ENCODE data around the gene BCAS3. TPM values are rescaled to one million over a fixed set of nuclear protein-coding genes. Genes with fewer than 3 reads are reported as not detected.

The BCAS3 gene
- 3.5 TPM for polyA plus RNA-seq (2012; ENCODE audit: low read depth, missing spikeins)

DNA sequence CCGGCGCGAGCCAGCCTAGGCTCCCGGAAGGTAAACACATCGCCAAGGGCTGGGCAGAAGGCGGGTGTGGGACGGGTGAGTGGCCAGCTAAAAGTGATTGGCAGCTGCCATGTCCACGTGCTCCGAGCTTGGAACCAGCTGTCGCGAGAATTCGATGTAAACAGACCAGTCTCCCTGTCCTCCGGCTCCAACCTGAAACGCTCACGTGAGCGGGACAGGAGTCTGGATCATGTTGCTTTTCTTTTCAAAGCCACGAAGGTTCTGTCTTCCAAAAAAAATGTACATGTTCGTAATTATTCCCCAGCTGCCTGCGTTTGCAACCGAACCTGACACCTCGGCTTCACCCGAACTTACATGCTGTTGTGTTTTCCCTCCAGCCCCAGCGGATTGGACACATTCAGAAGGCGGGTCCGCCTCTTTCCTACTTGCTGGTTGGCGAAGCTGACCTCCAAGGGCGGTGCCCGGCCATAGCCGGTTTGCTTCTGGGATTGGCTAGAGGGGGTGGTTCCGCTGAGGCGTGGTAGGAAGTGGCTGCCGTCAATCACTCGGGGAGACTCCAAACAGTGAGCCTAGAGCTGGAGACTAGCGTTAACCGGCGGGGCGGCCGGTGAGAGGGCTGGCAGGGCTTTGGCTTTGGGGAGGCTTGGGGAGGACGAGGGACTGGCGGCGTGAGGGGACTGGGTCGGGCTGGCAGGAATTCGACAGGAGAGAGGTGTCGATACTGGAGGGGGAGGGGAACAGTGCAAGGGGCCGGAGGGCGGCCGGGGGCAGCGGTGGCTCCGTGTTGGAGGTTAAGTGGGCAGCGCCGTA is at the start of gene BCAS3:
Gene BCAS3 (plus strand): TSS at position 544 of the 810 bp plus-strand sequence.
- FAIRE-seq (peak; percentile 98), DNase-seq (ENCODE audit: insufficient read length, low spot score) (peak; percentile 96)
- peak; percentile 56 for TF ChIP-seq POLR2AphosphoS5 (IDR thresholded peaks at IDR 0.05; ENCODE audit: low read depth, low read length)
- TF ChIP-seq POLR2A (IDR thresholded peaks at IDR 0.05; ENCODE audit: low read depth, low read length): peak; percentile 75; the same call in 1 of the 2 replicates
- no peak for TF ChIP-seq PAX5 (IDR thresholded peaks at IDR 0.05; ENCODE audit: insufficient read depth, low read length, severe bottlenecking)
- TF ChIP-seq TAF1 (IDR thresholded peaks at IDR 0.05; ENCODE audit: low read depth, low read length): peak; percentile 15; the same call in 1 of the 2 replicates
- TF ChIP-seq POU2F2 (IDR thresholded peaks at IDR 0.05; ENCODE audit: low read depth, low read length): no peak
- TF ChIP-seq SPI1 (IDR thresholded peaks at IDR 0.05; ENCODE audit: low read depth, low read length): peak; percentile 31; the same call in 1 of the 2 replicates

DNA sequence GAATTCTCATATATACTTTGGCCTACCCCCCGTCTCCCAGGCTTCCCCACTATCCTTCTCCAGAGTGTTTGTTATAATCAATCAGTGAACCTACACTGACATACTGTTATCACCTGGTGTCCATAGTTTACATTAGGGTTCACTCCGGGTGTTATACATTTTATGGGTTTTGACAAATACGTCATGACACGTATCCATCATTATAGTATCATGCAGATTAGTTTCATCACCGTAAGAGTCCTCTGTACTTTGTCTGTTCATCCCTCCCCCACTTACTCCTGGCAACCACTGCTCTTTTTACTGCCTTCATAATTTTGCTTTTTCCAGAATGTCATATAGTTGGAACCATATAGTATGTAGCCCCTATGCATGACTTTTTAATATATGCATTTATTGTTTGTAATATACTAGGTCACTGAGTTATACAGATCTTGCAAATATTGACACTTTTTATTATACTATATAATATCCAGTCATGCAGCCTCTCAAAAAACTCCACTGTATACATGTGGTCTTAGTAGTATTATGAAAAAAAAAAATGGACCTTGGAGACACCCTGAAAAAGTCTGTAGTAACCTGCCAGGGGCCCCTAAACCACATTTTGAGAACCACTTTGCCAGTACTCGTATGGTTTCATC is 49.3 kb upstream of the BCAS3 start:
- FAIRE-seq (no peak), DNase-seq (ENCODE audit: insufficient read length, low spot score) (no peak)
- TF ChIP-seq PAX5 (IDR thresholded peaks at IDR 0.05; ENCODE audit: insufficient read depth, low read length, severe bottlenecking) (no peak), POU2F2 (IDR thresholded peaks at IDR 0.05; ENCODE audit: low read depth, low read length) (no peak), POLR2A (IDR thresholded peaks at IDR 0.05; ENCODE audit: low read depth, low read length) (no peak), SPI1 (IDR thresholded peaks at IDR 0.05; ENCODE audit: low read depth, low read length) (no peak), POLR2AphosphoS5 (IDR thresholded peaks at IDR 0.05; ENCODE audit: low read depth, low read length) (no peak), TAF1 (IDR thresholded peaks at IDR 0.05; ENCODE audit: low read depth, low read length) (no peak)

- no peak for DNase-seq (ENCODE audit: insufficient read length, low spot score)
- TF ChIP-seq POU2F2 (IDR thresholded peaks at IDR 0.05; ENCODE audit: low read depth, low read length): no peak
- TF ChIP-seq TAF1 (IDR thresholded peaks at IDR 0.05; ENCODE audit: low read depth, low read length): no peak
- no peak for TF ChIP-seq POLR2A (IDR thresholded peaks at IDR 0.05; ENCODE audit: low read depth, low read length)
- no peak for TF ChIP-seq POLR2AphosphoS5 (IDR thresholded peaks at IDR 0.05; ENCODE audit: low read depth, low read length)
- no peak for TF ChIP-seq SPI1 (IDR thresholded peaks at IDR 0.05; ENCODE audit: low read depth, low read length)
- TF ChIP-seq PAX5 (IDR thresholded peaks at IDR 0.05; ENCODE audit: insufficient read depth, low read length, severe bottlenecking): no peak
- FAIRE-seq: peak; percentile 56
Measured at GRCh38 chr17:60629120-60629519, 48.5 kb upstream of the BCAS3 start.

- no peak for FAIRE-seq
- TF ChIP-seq POU2F2 (IDR thresholded peaks at IDR 0.05; ENCODE audit: low read depth, low read length) (no peak), TAF1 (IDR thresholded peaks at IDR 0.05; ENCODE audit: low read depth, low read length) (no peak), POLR2A (IDR thresholded peaks at IDR 0.05; ENCODE audit: low read depth, low read length) (no peak), POLR2AphosphoS5 (IDR thresholded peaks at IDR 0.05; ENCODE audit: low read depth, low read length) (no peak), SPI1 (IDR thresholded peaks at IDR 0.05; ENCODE audit: low read depth, low read length) (no peak), PAX5 (IDR thresholded peaks at IDR 0.05; ENCODE audit: insufficient read depth, low read length, severe bottlenecking) (no peak)
- no peak for DNase-seq (ENCODE audit: insufficient read length, low spot score)
Measured at GRCh38 chr17:60630352-60630751, 47.3 kb upstream of the BCAS3 start.

- TF ChIP-seq PAX5 (IDR thresholded peaks at IDR 0.05; ENCODE audit: insufficient read depth, low read length, severe bottlenecking): no peak
- TF ChIP-seq POLR2A (IDR thresholded peaks at IDR 0.05; ENCODE audit: low read depth, low read length): no peak
- no peak for TF ChIP-seq POLR2AphosphoS5 (IDR thresholded peaks at IDR 0.05; ENCODE audit: low read depth, low read length)
- no peak for TF ChIP-seq SPI1 (IDR thresholded peaks at IDR 0.05; ENCODE audit: low read depth, low read length)
- no peak for TF ChIP-seq TAF1 (IDR thresholded peaks at IDR 0.05; ENCODE audit: low read depth, low read length)
- TF ChIP-seq POU2F2 (IDR thresholded peaks at IDR 0.05; ENCODE audit: low read depth, low read length): no peak
- no peak for FAIRE-seq
- DNase-seq (ENCODE audit: insufficient read length, low spot score): no peak
Measured at GRCh38 chr17:60631119-60631518, 46.5 kb upstream of the BCAS3 start.

DNA sequence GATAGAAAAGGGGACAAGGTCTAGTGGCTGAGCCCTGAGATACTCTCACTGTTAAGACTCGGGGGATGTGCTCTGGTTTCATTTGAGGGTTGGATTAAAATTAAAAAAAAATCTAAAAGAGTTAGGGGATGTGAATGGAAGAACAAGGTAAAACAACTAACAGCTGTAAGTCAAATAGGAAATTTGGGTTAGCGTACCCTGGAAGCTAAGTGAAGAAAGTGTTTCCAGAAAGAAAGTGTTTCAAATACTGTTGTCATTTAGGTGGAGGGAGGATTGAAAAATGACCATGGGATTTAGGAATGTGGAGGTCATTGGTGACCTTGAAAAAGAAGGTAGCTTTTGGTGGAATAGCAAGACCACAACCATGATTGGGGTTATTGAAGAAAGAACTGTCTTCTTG is 40.0 kb upstream of the BCAS3 start:
- TF ChIP-seq TAF1 (IDR thresholded peaks at IDR 0.05; ENCODE audit: low read depth, low read length): no peak
- TF ChIP-seq POLR2AphosphoS5 (IDR thresholded peaks at IDR 0.05; ENCODE audit: low read depth, low read length): no peak
- no peak for TF ChIP-seq POU2F2 (IDR thresholded peaks at IDR 0.05; ENCODE audit: low read depth, low read length)
- no peak for TF ChIP-seq PAX5 (IDR thresholded peaks at IDR 0.05; ENCODE audit: insufficient read depth, low read length, severe bottlenecking)
- TF ChIP-seq SPI1 (IDR thresholded peaks at IDR 0.05; ENCODE audit: low read depth, low read length): no peak
- no peak for TF ChIP-seq POLR2A (IDR thresholded peaks at IDR 0.05; ENCODE audit: low read depth, low read length)
- FAIRE-seq (no peak), DNase-seq (ENCODE audit: insufficient read length, low spot score) (no peak)

DNA sequence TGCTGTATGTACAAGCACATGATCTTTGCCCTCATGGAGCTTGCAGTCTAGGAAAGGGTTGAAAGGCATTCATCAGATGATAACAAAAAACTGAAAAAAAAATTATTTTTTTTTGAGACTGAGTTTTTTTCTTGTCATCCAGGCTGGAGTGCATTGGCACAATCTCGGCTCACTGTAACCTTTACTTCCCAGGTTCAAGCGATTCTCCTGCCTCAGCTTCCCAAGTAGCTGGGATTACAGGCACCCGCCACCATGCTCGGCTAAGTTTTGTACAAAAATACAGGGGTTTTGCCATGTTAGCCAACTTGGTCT is 38.7 kb upstream of the BCAS3 start:
- FAIRE-seq (no peak), DNase-seq (ENCODE audit: insufficient read length, low spot score) (no peak)
- TF ChIP-seq TAF1 (IDR thresholded peaks at IDR 0.05; ENCODE audit: low read depth, low read length) (no peak), POLR2AphosphoS5 (IDR thresholded peaks at IDR 0.05; ENCODE audit: low read depth, low read length) (no peak), SPI1 (IDR thresholded peaks at IDR 0.05; ENCODE audit: low read depth, low read length) (no peak), POLR2A (IDR thresholded peaks at IDR 0.05; ENCODE audit: low read depth, low read length) (no peak), POU2F2 (IDR thresholded peaks at IDR 0.05; ENCODE audit: low read depth, low read length) (no peak), PAX5 (IDR thresholded peaks at IDR 0.05; ENCODE audit: insufficient read depth, low read length, severe bottlenecking) (no peak)

GRCh38 chr17:60640503-60640902 is 37.1 kb upstream of the BCAS3 start:
- FAIRE-seq (no peak), DNase-seq (ENCODE audit: insufficient read length, low spot score) (no peak)
- TF ChIP-seq TAF1 (IDR thresholded peaks at IDR 0.05; ENCODE audit: low read depth, low read length): no peak
- TF ChIP-seq SPI1 (IDR thresholded peaks at IDR 0.05; ENCODE audit: low read depth, low read length): no peak
- no peak for TF ChIP-seq PAX5 (IDR thresholded peaks at IDR 0.05; ENCODE audit: insufficient read depth, low read length, severe bottlenecking)
- no peak for TF ChIP-seq POU2F2 (IDR thresholded peaks at IDR 0.05; ENCODE audit: low read depth, low read length)
- TF ChIP-seq POLR2A (IDR thresholded peaks at IDR 0.05; ENCODE audit: low read depth, low read length): no peak
- TF ChIP-seq POLR2AphosphoS5 (IDR thresholded peaks at IDR 0.05; ENCODE audit: low read depth, low read length): no peak

- DNase-seq (ENCODE audit: insufficient read length, low spot score) (no peak), FAIRE-seq (no peak)
- TF ChIP-seq POU2F2 (IDR thresholded peaks at IDR 0.05; ENCODE audit: low read depth, low read length) (no peak), TAF1 (IDR thresholded peaks at IDR 0.05; ENCODE audit: low read depth, low read length) (no peak), SPI1 (IDR thresholded peaks at IDR 0.05; ENCODE audit: low read depth, low read length) (no peak)
Measured at GRCh38 chr17:60641126-60641525, 36.5 kb upstream of the BCAS3 start.
